CD1c-positive myeloid dendritic cell (primary cell): ENCODE results near the gene NEK4.
A peak's percentile ranks its signal among the peaks of the same experiment; 100 is the strongest.
"Not testable (repeated sequence)": the region's sequence is repeated elsewhere in the genome, so short reads cannot be mapped to it uniquely, and the experiment has no call there.

Experiments used
- DNase-seq: peaks from one replicate; pipeline ENCODE4 v3.0.0-alpha.2; 2016; ENCODE audit errors: extremely low spot score

NEK4 gene

DNA sequence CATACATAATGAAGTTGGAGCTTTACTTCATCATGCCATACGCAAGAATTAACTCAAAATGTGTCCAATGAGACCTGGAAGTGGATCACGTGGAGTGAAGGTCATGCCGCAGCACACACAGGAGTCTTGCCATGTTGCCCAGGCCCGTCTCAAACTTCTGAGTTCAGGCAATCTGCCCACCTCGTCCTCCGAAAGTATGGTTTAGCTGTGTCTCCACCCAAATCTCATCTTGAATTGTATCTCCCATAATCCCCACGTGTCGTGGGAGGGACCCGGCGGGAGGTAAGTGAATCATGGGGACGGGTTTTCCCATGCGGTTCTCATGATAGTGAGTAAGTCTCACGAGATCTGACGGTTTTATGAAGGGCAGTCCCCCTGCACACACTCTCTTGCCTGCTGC is 39.1 kb downstream of the NEK4 start:
- DNase-seq: no peak

- DNase-seq: no peak
These were observed 40.1 kb downstream of the NEK4 start for GRCh38 chr3:52730681-52731080.

DNA sequence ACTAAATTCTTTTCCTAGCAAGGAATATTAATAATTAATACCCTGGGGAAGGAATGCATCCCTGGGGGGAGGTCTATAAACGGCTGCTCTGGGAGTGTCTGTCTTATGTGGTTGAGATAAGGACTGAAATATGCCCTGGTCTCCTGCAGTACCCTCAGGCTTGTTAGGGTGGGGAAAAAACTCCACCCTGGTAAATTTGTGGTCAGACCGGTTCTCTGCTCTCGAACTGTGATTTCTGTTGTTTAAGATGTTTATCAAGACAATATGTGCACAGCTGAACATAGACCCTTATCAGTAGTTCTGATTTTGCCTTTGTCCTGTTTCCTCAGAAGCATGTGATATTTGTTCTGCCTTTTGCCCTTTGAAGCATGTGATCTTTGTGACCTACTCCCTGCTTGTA is 42.0 kb downstream of the NEK4 start:
- DNase-seq: not testable (repeated sequence)

DNA sequence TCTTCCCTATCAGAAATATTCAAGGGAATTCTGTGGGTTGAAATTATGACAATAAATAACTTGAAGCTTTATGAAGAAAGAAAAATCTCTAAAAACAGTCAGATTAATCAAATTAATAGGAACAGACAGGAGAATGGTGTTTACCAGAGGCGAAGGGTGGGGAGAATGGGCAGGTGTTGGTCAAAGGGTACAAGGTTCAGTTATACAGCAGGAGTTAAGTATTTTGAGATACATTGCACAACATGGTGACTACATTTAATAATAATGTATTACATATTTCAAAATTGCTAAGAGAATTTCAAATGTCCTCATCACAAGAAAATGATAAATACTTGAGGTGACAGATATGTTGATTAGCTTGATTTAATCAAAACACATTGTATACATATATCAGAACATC is 46.2 kb downstream of the NEK4 start:
- no peak for DNase-seq

GRCh38 chr3:52723935-52724334 is 46.8 kb downstream of the NEK4 start:
- no peak for DNase-seq

DNA sequence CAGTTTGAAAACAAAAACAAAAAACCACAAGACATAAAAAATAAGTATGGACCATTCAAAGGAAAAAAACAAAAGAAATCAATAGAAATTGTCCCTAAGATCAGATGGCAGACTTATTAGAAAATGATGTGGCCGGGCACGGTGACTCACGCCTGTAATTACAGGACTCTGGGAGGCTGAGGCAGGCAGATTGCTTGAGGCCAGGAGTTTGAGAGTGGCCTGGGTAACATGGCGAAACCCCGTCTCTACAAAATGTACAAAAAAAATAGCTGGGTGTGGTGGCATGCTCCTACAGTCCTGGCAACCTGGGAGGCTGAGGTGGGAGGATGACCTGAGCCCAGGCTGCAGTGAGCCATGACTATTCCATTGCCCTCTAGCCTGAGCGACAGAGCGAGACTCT is 48.2 kb downstream of the NEK4 start:
- DNase-seq: no peak

- DNase-seq: no peak
These were observed 49.1 kb downstream of the NEK4 start for GRCh38 chr3:52721730-52722008.

DNA sequence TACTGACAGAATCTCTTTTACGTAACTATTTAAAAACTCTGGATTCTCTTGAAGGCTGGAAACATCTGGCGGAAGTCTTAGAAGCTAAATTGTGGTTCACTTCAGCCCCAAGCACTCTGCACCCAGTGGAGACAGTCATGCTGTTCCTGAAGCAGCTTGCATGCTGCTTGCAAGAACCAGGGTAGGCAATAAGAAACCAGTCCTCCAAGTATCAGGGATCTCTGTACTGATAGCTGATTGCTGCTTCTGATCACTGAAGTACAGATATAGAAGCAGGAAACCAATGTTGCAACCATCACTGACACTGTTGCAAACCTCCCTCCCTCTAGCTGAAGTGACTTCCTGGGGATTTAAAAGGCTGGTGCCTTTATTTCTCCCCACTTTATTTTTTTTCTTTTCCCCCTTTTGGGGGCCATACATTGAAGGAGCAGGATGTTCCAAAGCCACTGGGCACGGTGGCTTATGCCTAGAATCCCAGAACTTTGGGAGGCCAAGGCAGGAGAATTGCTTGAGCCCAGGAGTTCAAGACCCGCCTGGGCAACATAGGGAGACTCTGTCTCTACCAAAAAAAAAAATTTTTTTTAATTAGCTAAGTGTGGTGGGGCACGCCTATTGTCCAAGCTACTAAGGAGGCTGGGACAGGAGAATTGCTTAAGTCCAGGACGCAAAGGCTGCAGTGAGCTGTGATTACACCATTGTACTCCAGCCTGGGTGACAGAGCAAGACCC is 49.6 kb downstream of the NEK4 start:
- no peak for DNase-seq

GRCh38 chr3:52719618-52720017 is 51.1 kb downstream of the NEK4 start:
- DNase-seq: no peak

DNA sequence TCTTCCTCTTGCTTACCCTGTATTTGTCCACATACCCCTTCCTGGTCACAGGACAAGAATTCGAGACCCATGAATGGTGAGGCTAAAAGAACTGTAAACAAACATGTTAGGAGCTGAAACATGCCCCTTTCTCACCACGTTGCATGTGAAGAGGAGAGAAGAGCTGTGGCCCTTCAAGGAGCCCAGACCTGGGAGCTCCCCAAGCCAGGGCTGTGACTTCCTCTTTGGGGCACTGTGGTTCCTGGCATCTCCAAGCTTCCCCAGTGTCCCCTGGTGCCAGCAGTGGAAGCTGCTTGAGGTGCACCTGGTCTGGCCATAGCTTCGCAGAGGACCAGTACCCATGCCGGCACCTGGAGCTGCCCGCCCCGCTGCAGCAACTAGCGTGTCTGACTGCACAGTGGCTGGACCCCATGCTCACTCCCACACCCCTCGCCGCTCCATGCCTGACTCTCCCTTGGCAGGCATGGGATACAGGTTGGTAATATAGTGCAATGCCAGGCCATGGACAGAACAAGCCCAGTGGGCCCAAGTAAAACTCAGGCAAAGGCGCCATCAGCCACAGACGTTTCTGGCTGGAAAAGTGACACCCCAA is 54.9 kb downstream of the NEK4 start:
- peak; percentile 24 for DNase-seq

GRCh38 chr3:52714335-52715302 is 56.1 kb downstream of the NEK4 start:
- no peak for DNase-seq

GRCh38 chr3:52712291-52713212 is 58.2 kb downstream of the NEK4 start:
- no peak for DNase-seq

DNA sequence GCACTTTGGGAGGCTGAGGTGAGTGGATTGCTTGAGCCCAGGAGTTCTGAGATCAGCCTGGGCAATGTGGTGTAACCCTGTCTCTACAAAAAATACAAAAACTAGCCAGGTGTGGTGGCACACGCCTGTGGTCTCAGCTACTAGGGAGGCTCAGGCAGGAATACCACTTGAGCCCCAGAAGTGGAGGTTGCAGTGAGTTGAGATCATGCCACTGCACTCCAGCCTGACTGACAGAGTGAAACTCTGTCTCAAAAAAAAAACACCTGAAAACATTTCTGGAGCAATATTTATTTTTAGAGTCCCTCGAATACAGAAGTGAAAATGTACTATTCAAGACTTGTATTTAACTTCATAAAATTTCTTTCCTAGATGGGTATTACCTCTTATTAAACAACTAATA is 60.2 kb downstream of the NEK4 start:
- no peak for DNase-seq

GRCh38 chr3:52707585-52707984 is 63.2 kb downstream of the NEK4 start:
- DNase-seq: no peak

DNA sequence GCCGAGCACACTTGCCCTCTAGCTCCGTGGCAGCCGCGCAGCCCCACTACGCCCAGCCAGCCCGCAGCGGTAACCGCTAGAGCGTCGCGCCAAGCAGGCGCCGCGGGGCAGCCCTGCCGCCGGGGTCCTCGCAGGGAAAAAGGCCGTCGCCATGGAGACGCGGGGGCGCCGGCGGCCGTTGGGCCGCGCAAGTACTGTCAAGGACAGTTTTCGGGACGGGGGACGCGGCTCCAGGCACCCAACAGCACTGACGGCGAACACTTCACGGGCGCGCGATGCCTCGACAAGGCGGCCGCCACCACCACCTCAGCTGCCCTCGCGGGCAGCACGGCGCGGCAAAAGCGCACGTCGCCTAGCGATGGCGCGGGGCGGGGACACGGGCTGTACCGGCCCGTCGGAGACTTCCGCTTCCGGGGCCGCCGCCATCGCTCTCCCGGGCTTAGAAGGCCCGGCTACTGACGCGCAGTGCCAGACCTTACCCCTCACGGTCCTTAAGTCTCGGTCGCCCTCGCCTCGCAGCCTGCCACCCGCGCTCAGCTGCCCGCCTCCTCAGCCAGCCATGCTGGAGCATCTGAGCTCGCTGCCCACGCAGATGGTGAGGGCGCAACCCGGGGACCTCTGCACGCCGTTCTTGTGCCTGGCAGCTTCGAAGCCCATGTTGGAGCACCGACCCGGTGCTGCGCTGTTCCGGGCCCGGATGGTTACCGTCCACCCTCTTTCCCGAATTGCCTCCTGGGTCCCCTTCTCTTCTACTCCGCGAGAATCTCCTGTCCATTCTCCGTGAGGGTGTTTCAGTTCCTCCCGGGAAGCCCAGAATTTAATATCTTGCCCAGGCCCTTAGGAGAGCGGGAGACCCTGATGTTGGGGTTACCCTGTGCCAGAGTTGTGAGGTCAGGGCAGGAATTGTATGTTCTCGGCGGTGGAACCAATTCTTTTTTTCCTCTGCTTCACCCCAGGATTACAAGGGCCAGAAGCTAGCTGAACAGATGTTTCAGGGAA is 64.8 kb downstream of the NEK4 start, which contains the start of the genes GLT8D1 and SPCS1:
TSS of gene GLT8D1 (minus strand) at position 104 of the 999 bp plus-strand sequence. CDS start 5,331 bp downstream, outside the sequence.
TSS of gene SPCS1 (plus strand) at position 419 of the 999 bp plus-strand sequence. CDS start at position 560, 141 bp downstream.
- DNase-seq: peak; percentile 93

- no peak for DNase-seq
These were observed 65.4 kb downstream of the NEK4 start for GRCh38 chr3:52705438-52705687.

DNA sequence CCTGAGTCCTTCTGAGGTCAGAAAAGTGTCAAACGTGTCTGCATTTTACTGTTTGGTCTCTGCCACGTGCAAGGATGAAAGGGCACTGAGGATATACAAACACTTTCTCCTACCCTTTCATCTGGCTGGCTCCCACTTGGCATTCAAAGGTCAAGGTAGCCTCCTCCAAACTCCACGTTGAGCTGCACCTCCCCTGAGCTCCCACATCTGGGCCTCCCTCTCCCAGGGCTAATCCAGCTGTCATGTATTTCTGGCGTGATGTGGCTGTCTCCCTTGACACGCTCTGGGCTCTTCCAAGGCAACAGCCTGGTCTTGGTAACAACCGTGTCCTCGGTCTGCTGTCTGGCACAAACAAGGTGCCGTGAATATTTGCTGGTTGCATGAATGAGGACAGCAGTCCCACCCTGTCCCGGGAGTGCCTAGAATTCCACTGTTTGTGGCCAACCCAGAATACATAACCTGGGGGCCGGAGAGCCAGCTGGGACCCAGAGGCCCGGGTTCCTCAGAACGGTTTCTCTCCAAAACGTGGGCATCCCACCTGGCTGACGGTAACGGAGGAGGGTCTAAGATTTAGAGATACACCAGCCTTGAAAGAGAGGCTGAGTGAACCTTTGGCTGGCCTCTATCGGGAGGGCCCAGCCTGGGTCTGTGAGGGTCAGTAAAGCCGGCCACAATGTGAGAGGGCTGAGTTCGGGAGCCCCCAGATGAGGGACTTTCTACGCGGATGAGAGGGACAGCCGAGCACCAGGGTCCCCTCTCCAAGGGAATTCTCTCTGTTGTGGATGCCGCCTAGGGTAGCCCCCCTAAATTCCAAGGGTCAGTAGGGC is 65.9 kb downstream of the NEK4 start:
- DNase-seq: no peak

DNA sequence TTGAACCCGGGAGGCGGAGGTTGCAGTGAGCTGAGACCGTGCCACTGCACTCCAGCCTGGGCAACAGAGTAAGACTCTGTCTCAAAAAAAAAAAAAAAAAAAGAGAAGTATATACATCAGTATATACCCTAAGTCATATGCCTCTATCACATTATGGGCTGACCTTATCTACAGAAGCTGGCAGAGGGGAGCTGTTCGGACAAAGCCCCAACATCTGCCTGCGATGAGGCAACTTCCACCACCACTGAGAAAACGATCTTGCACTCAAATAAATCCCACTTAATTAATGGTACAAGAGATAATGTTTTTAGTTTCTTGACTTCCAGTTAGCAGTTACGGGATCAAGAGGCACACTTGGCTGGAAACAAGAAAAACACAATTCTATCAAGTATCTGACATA is 67.4 kb downstream of the NEK4 start:
- no peak for DNase-seq

GRCh38 chr3:52697632-52697965 is 73.1 kb downstream of the NEK4 start:
- no peak for DNase-seq
